HepG2 (cell line): ENCODE results near the gene MPST. TPM values are rescaled to one million over a fixed set of nuclear protein-coding genes. Genes with fewer than 3 reads are reported as not detected.

Experiments used
- ARNT ChIP-seq: fragments of 450-650 bp; IDR thresholded peaks from 2 replicates; pipeline ENCODE4 v1.6.1; 2017
- CBFB ChIP-seq: sonication (generic); formaldehyde crosslinking; IDR thresholded peaks from 2 replicates; pipeline ENCODE4 v1.4.0; 2020; ENCODE audit warnings: missing genetic modification reagents
- GABPA ChIP-seq, 2 experiments: IDR thresholded peaks; 2 replicates each; pipeline ENCODE4 v1.6.1; 2011 to 2016; ENCODE audit warnings: low read depth in 2 of 2, low read length in 1 of 2, missing biosample characterization in 1 of 2, missing genetic modification characterization in 1 of 2
- HIVEP1 ChIP-seq: sonication (generic); formaldehyde crosslinking; IDR thresholded peaks from 2 replicates; pipeline ENCODE4 v1.4.0; 2020; ENCODE audit warnings: mild to moderate bottlenecking, missing genetic modification reagents
- KLF16 ChIP-seq, 2 experiments: sonication (generic) in 1 of 2; formaldehyde crosslinking in 1 of 2; IDR thresholded peaks; 2 replicates each; pipeline versions ENCODE4 v1.6.1 to v1.8.0; 2016 to 2023; ENCODE audit warnings: missing genetic modification reagents in 2 of 2, missing compliant biosample characterization in 1 of 2
- KLF9 ChIP-seq: IDR thresholded peaks from 2 replicates; pipeline ENCODE4 v1.6.1; 2016; ENCODE audit warnings: low read depth
- MTA1 ChIP-seq: sonication (generic); formaldehyde crosslinking; IDR thresholded peaks from 2 replicates; pipeline ENCODE4 v1.4.0; 2020; ENCODE audit warnings: missing genetic modification reagents, mild to moderate bottlenecking, borderline replicate concordance
- MTA3 ChIP-seq: sonication (generic); formaldehyde crosslinking; IDR thresholded peaks from 2 replicates; pipeline ENCODE4 v1.4.0; 2020; ENCODE audit warnings: missing genetic modification reagents
- MTF1 ChIP-seq: sonication (generic); formaldehyde crosslinking; IDR thresholded peaks from 2 replicates; pipeline ENCODE4 v1.5.0; 2020; ENCODE audit warnings: missing genetic modification reagents
- NFYC ChIP-seq: IDR thresholded peaks from 2 replicates; pipeline ENCODE4 v1.6.1; 2016; ENCODE audit warnings: missing genetic modification reagents, missing compliant biosample characterization
- TEAD3 ChIP-seq: optimal IDR thresholded peaks from 2 replicates; pipeline ENCODE3; 2016; ENCODE audit warnings: borderline replicate concordance
- TGIF2 ChIP-seq: IDR thresholded peaks from 2 replicates; pipeline ENCODE4 v1.6.1; 2016; ENCODE audit warnings: control low read depth, missing compliant biosample characterization
- TP53 ChIP-seq: sonication (generic); formaldehyde crosslinking; conservative IDR thresholded peaks from 2 replicates; pipeline ENCODE4 v1.4.0; 2020; ENCODE audit warnings: missing genetic modification reagents
- ZFP62 ChIP-seq: sonication (generic); formaldehyde crosslinking; IDR thresholded peaks from 2 replicates; pipeline ENCODE4 v1.4.0; 2020; ENCODE audit warnings: missing genetic modification reagents
- ZKSCAN5 ChIP-seq: sonication (generic); formaldehyde crosslinking; IDR thresholded peaks from 2 replicates; pipeline ENCODE4 v1.5.1; 2020; ENCODE audit warnings: mild to moderate bottlenecking, missing genetic modification reagents
- ZSCAN25 ChIP-seq: sonication (generic); formaldehyde crosslinking; IDR thresholded peaks from 2 replicates; pipeline ENCODE4 v1.8.0; 2022; ENCODE audit warnings: mild to moderate bottlenecking, missing genetic modification reagents
- polyA plus RNA-seq, 8 experiments: library from polyadenylated mRNA; depleted of rRNA in 3 of 8; stranded (reverse) in 7 of 8; unstranded in 1 of 8; fragments of >200 nt; fragmentation: Illumina TruSeq in 4 of 8; extraction: Trizol in 4 of 8; gene quantifications; 2 replicates each; pipeline versions ENCODE4 v1.2.1 to v1.2.3, GENCODE V29; 2011 to 2016; ENCODE audit warnings: low read depth in 4 of 8, missing spikeins in 1 of 8, mixed read lengths in 1 of 8; ENCODE audit not compliant: insufficient read depth in 1 of 8
- total RNA-seq, 5 experiments: library from RNA; depleted of rRNA; stranded (reverse); fragments of >200 nt; fragmentation: Illumina TruSeq; extraction: Trizol; gene quantifications; 2 replicates each; pipeline ENCODE4 v1.2.3, GENCODE V29; 2016; ENCODE audit warnings: low read depth in 1 of 5
- TF ChIP-seq, protein P1 (sequence below): sonication (generic); formaldehyde crosslinking; IDR thresholded peaks from 2 replicates; pipeline ENCODE4 v1.4.0; 2020; ENCODE audit warnings: missing genetic modification reagents
- TF ChIP-seq, protein P2 (sequence below): IDR thresholded peaks from 2 replicates; pipeline ENCODE4 v1.6.1; 2012; ENCODE audit warnings: low read length, improper control_type of control experiment
- TF ChIP-seq, protein P3 (sequence below): sonication (generic); formaldehyde crosslinking; IDR thresholded peaks from 2 replicates; pipeline ENCODE4 v1.5.0; 2020; ENCODE audit warnings: mild to moderate bottlenecking, missing genetic modification reagents
- TF ChIP-seq, protein P4 (sequence below): IDR thresholded peaks from 2 replicates; pipeline ENCODE4 v1.6.1; 2016; ENCODE audit warnings: missing compliant biosample characterization, missing genetic modification reagents, borderline replicate concordance
- TF ChIP-seq, protein P5 (sequence below): IDR thresholded peaks from 2 replicates; pipeline ENCODE4 v1.6.1; 2016

The MPST gene
- total and polyA plus RNA-seq, 2 of the 13 experiments (the other 11 are each of a cell fraction or from before 2014, with no cell fraction given) = 133 to 141 TPM

DNA sequence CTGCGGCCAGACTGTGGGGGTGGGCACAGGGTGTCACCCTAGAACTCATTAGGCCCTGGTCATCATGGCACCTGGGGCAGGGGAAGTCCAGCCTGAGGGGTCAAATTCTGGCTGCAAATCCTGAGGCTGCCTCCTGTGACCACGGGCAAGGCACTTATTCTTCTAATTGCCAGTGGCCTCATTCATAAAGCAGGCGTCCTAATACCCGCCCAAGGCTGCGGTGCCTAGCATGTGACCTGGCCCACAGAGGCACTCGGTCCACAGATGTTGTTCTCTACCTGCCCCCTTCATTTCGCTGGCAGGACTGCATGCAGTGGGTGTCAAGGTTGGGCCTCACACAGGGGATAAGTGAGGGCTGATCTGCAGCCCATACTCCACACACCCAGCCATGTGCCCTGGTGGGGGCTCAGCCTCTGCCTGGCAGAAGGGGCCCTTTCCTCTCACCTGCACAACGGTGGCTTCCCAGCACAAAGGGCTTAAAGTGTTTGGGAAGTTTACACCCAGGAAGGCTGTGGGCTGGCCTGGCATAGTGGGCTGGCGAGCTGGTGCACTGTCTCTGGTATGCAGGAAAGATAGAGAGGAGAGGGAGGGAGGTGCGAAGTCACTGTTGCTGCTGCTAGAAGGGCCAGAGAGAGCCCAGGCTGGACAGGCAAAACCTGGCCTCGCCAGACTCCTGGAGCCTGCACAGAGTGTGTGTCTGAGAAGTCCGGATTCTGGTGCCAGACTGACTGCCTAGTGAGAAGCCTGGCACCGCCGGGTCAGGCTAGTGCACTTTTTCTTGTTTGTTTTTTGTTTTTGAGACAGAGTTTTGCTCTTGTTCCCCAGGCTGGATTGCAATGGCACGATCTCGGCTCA lies 3.2 kb downstream of the MPST start (continued):
- TF ChIP-seq GABPA (IDR thresholded peaks at IDR 0.05; ENCODE audit: low read depth, low read length) (no peak), GABPA (CRISPR knock-in tag; IDR thresholded peaks at IDR 0.05; ENCODE audit: low read depth) (no peak), MTA3 (no peak), MTF1 (CRISPR knock-in tag) (no peak), MTA1 (peak; percentile 25; the same call in 1 of the 2 replicates), ZSCAN25 (CRISPR knock-in tag) (no peak), TGIF2 (CRISPR knock-in tag) (no peak), KLF16 (CRISPR knock-in tag; IDR thresholded peaks at IDR 0.05) (no peak), KLF9 (CRISPR knock-in tag) (no peak), NFYC (CRISPR knock-in tag) (no peak), ARNT (no peak), TEAD3 (no peak), ZKSCAN5 (CRISPR knock-in tag) (no peak), CBFB (no peak), HIVEP1 (CRISPR knock-in tag) (peak; percentile 39; the same call in 1 of the 2 replicates), TP53 (no peak), ZFP62 (CRISPR knock-in tag) (no peak)
- TF ChIP-seq, protein P1, sequence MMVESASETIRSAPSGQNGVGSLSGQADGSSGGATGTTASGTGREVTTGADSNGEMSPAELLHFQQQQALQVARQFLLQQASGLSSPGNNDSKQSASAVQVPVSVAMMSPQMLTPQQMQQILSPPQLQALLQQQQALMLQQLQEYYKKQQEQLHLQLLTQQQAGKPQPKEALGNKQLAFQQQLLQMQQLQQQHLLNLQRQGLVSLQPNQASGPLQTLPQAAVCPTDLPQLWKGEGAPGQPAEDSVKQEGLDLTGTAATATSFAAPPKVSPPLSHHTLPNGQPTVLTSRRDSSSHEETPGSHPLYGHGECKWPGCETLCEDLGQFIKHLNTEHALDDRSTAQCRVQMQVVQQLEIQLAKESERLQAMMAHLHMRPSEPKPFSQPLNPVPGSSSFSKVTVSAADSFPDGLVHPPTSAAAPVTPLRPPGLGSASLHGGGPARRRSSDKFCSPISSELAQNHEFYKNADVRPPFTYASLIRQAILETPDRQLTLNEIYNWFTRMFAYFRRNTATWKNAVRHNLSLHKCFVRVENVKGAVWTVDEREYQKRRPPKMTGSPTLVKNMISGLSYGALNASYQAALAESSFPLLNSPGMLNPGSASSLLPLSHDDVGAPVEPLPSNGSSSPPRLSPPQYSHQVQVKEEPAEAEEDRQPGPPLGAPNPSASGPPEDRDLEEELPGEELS (CRISPR knock-in tag) = no peak
- TF ChIP-seq, protein P2, sequence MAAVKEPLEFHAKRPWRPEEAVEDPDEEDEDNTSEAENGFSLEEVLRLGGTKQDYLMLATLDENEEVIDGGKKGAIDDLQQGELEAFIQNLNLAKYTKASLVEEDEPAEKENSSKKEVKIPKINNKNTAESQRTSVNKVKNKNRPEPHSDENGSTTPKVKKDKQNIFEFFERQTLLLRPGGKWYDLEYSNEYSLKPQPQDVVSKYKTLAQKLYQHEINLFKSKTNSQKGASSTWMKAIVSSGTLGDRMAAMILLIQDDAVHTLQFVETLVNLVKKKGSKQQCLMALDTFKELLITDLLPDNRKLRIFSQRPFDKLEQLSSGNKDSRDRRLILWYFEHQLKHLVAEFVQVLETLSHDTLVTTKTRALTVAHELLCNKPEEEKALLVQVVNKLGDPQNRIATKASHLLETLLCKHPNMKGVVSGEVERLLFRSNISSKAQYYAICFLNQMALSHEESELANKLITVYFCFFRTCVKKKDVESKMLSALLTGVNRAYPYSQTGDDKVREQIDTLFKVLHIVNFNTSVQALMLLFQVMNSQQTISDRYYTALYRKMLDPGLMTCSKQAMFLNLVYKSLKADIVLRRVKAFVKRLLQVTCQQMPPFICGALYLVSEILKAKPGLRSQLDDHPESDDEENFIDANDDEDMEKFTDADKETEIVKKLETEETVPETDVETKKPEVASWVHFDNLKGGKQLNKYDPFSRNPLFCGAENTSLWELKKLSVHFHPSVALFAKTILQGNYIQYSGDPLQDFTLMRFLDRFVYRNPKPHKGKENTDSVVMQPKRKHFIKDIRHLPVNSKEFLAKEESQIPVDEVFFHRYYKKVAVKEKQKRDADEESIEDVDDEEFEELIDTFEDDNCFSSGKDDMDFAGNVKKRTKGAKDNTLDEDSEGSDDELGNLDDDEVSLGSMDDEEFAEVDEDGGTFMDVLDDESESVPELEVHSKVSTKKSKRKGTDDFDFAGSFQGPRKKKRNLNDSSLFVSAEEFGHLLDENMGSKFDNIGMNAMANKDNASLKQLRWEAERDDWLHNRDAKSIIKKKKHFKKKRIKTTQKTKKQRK = no peak
- TF ChIP-seq, protein P3, sequence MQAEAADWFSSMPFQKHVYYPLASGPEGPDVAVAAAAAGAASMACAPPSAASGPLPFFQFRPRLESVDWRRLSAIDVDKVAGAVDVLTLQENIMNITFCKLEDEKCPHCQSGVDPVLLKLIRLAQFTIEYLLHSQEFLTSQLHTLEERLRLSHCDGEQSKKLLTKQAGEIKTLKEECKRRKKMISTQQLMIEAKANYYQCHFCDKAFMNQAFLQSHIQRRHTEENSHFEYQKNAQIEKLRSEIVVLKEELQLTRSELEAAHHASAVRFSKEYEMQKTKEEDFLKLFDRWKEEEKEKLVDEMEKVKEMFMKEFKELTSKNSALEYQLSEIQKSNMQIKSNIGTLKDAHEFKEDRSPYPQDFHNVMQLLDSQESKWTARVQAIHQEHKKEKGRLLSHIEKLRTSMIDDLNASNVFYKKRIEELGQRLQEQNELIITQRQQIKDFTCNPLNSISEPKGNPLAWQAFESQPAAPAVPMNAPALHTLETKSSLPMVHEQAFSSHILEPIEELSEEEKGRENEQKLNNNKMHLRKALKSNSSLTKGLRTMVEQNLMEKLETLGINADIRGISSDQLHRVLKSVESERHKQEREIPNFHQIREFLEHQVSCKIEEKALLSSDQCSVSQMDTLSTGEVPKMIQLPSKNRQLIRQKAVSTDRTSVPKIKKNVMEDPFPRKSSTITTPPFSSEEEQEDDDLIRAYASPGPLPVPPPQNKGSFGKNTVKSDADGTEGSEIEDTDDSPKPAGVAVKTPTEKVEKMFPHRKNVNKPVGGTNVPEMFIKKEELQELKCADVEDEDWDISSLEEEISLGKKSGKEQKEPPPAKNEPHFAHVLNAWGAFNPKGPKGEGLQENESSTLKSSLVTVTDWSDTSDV = no peak
- TF ChIP-seq, protein P4, sequence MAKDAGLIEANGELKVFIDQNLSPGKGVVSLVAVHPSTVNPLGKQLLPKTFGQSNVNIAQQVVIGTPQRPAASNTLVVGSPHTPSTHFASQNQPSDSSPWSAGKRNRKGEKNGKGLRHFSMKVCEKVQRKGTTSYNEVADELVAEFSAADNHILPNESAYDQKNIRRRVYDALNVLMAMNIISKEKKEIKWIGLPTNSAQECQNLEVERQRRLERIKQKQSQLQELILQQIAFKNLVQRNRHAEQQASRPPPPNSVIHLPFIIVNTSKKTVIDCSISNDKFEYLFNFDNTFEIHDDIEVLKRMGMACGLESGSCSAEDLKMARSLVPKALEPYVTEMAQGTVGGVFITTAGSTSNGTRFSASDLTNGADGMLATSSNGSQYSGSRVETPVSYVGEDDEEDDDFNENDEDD (CRISPR knock-in tag) = 0 out of 2 replicates have a peak, but pooled peaks have one; percentile 17
- TF ChIP-seq, protein P5, sequence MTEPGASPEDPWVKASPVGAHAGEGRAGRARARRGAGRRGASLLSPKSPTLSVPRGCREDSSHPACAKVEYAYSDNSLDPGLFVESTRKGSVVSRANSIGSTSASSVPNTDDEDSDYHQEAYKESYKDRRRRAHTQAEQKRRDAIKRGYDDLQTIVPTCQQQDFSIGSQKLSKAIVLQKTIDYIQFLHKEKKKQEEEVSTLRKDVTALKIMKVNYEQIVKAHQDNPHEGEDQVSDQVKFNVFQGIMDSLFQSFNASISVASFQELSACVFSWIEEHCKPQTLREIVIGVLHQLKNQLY (CRISPR knock-in tag) = no peak
